Stimulated activated CD4-positive, alpha-beta T cell treated with anti-CD3 and anti-CD28 coated beads, Interleukin-2, amount 100 ng/mL, for 4 hours (primary cell): ENCODE data around the gene RNF212.
"Not testable (repeated sequence)": the region's sequence is repeated elsewhere in the genome, so short reads cannot be mapped to it uniquely, and the experiment has no call there.

ENCODE experiments used
- DNase-seq: peaks from one replicate; pipeline ENCODE4 v3.0.0-alpha.2; 2020; ENCODE audit warnings: low read depth

Gene RNF212

DNA sequence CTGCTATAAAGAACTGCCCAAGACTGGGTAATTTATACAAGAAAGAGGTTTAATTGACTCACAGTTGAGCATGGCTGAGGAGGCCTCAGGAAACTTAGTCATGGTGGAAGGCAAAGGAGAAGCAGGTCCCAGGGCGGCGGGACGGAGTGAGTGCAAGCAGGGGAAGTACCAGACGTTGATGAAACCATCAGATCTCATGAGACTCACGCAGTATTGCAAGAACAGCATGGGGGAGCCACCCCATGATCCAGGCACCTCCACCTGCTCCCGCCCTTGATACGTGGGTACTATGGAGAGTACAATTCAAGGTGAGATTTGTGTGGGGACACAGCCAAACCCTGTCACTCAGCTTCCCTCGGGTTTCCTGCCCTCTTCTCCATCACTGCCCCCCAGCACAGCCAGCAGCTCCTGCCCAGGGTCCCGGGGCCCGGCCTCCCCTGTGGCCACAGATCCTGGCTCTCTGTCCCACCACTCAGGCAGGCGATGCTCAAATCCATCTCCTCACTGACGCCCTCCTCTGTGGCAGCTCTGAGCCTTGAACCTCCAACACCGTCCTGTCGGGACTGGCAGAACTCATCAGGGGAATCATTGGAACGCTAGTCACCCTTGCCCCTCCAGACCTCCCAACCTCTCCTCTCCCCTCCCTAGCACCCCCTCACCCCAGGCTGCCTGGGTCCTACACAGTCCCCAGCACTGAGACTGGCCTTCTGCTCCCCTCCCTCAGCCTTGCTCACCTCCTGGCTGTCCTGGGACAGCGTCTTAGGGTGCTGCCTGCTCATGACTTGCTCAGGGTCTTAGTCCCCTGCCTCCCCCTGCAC, 64.4 kb downstream of the RNF212 start:
- DNase-seq = no peak

DNA sequence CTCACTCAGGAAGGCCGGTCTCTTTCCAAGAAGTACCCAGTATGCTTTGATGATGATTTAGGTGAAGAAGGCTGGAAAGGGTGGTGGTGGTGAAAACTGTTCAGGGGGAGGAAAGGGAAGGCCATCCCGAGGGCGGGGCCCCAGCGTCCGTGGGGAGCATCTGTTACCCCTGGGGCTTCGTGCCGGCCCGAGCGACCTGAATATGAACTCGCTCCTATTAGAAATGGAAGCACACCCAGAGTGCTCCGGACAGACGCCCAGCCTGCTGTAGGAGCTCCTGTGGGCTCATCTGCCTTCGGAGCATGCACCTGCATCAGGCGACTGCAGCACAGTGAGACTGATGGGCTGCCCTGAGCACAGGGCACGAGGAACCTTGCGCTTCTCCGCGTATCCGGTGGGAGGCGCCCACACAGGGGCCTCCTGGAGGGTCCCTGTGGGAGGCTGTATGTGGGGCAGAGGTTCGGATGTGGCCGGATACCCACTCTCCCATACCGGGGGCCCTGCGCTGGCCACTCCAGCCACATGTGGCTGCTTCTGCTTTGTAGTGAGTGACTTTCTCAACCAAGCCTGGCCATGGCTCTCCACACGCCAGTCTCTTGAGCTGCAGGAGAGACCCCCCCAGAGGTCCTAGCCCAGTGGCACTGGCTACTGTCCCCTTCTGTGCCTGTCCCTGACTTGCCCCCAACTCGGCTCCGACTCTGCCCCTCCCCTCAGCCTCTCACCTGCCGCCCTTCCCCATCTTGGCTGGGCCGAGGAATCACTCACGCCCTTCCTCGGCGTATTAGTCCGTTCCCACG, 65.2 kb downstream of the RNF212 start:
- no peak for DNase-seq

DNA sequence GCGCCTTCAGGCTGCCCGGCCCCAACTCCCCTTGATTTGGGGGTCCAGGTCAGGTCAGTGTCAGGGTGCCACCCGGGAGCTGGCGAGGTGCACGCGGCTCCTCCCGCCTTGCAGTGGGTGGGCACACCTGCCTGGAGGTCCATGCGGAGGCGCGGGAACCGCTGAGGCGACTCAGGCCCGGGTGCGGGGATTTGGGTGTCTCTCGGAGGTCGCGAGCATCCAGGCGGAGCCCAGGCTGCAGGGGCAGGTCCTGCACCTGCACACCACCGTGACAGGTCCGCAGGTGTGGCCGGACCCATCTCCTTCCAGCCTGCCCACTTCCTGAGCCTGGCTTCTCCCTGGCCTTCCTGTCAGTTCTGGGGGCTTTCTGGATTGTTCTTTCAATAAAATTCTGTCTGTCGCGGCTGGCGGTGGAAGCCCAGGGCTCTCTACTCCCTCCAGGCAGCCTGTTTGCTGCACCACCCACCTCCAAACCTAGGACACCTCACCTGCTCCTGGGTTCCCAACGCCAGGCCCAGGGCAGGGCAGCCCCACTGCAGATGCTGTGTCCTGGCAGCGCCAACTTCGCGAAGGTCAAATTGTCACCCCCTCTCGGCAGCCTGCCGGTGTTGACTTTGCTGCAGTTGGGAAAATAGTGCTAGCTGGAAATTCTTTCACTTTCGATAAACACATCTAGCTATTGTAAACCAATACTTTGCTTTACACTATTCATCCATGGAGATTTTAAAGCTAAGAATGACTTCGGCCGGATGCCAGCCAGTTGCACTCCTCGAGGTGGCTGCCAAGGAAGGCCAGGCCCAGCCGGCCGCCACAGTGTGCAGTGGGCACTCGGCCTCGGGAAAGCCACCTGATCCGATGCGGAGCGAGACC, 66.0 kb downstream of the RNF212 start:
- DNase-seq = no peak

DNA sequence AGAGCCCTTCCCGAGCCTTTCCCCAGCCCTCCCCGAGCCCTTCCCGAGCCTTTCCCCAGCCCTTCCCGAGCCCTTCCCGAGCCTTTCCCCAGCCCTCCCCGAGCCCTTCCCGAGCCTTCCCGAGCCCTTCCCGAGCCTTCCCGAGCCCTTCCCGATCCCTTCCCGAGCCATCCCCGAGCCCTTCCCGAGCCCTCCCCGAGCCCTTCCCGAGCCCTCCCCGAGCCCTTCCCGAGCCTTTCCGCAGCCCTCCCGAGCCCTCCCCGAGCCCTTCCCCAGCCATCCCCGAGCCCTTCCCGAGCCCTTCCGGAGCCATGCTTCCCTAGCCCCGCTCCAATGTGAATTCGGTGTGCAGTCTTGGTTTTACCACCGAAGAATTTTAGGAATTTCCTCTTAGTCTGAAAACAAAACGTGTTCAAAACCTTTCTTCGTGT, 66.8 kb downstream of the RNF212 start:
- DNase-seq = not testable (repeated sequence)

DNA sequence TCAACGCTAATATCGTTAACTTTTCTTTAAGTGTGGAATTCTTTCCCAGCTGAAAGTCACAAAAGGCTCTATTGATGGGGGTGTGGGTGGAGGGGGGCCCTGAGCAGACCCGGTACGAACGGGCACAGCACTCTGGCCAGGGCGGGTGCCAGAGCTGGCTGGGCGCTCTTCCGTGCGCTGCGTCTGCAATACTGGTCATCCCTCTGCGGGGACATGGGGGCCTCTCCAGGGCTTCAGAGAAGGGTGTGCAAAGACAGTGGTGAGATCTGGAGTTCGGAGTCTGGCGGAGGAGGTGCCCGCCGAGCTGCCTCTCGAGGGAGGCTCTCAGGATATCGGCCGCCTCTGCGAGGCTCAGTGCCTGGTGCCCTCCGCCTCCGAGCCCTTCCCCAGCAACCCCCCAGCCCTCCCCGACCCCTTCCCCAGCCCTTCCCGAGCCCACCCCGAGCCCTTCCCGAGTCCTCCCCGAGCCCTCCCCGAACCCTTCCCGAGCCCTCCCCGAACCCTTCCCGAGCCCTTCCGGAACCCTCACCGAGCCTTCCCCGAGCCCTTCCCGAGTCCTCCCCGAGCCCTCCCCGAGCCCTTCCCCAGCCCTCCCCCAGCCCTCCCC, 67.7 kb downstream of the RNF212 start:
- DNase-seq = no peak

DNA sequence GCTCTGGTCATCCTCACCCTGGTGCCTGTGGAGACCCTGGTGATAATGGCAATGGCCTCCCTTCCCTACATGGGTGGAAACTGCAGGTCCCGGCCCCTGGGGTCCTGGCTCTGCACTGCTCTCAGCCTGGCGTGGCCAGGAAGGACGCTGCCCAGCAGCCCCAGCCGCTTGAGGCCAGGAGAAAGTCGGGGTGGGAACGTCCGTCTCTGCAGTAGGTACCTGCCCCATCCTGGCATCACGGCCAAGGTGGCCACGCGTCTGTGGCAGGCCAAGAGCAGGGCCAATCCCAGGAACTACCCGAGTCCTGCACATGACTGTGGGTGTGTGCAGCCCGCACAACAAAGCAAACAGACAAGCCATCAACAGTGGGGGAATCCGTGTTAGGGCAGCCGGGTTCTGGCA, 68.2 kb downstream of the RNF212 start:
- no peak for DNase-seq

DNA sequence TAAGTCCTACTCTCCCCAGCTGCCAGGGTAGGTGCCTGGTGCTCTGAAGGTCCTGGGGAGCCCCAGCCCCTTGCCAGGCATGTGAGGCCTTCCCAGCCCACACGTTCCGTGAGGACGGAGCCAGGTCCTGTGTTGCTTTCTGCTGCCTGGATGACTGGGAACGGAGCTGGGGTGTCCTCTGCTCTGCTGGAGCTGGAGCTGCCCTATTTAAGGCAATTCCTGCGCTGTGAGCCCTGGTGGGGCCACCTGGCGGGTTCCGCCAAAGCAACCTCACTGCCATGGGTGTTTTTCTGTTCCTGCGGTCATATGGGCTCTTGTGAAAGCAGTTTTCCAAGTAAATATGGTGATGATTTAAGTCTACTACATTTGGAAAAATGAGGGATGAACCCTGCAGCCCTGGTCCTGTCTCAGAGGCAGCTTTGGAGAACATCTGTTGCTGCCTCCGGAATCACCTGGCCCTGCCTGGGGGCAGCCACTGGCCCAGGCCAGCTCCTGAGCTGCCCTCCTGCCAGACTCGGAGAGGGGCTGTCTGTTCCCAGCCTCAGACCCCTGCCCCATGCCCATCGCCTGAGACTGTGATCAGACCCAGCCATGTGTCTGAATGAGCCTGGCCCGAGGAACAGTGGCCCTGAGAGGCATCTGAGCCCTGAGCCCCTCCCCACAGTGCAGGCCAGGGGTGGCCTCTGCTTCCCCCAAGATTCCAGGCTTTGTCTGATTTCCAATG, 68.7 kb downstream of the RNF212 start:
- DNase-seq = no peak

DNA sequence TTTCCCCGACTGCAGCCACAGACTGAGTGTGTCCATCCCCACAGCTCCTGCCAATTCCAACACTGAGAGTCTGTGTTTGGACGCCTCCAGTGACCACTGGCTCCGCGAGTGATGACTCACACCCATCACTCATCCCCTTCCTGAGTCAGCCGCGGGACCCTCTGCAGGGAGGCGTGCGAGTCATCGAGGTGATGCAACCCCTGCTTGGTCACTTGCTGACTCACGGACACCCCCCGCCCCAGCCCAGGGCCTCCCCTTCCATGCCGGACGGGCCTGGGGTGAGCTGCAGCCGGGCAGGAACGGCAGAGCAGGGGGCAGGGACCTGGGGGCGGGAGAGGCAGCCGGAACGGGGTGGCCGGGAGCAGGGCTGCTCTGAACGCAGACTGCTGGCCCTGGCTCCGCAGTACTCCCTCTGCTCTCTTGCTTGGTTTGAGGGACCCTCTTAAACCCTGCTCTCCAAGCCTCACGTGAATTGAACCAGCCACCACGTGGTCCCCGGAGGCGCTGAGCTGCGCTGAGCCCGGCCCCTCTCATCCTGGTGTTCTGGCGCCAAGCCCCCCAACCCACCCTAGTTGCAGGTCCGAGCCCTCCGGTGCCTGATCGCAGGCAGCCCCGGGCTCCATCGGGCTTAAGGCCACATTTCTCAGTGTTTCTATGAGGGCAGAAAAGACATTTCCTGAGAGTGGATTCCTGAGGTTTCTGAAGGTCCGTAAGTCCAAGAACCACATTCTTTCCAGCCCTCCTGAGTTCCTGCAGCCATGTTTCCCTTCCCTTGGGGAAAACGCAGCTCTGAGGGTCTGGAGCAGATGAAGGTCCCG, 69.5 kb downstream of the RNF212 start:
- DNase-seq = no peak

DNA sequence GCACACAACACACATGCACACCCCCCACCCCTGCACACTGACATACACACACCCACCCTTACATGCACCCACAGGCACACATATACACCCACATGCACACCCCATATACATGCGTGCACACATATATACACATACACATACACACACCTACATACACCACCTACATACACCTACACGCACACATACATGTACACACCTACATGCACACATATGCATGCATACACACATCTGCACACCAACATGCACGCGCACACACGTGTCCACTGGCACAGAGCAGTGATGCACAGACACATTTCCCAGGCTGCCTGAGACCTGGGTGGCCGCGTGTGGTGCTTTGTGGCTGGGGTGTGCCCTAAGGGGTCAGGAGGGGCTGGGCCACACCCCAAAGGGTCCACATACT, 70.2 kb downstream of the RNF212 start:
- DNase-seq = no peak

DNA sequence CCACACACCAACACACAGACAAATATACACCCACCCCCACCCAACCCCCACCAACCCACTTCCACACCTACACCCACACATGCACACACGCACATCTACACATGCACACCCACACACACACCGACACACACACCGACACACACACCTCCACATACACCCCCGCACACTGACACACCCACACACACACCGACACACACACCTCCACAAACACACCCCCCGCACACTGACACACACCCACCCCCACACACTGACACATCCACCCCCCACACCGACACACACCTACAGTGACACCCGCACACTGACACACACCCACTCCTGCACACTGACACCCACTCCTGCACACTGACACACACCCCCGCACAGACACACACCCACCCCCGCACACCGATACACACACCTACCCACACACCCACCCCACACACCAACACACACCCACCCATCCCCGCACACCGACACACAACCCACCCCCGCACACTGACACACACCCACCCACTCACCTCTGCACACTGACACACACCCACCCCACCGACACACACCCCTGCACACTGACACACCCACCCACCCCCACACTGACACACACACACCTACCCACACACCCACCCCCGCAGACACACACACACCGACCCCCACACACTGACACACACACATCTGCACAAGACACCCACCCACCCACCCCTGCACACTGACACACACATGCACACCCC, 70.9 kb downstream of the RNF212 start:
- no peak for DNase-seq

DNA sequence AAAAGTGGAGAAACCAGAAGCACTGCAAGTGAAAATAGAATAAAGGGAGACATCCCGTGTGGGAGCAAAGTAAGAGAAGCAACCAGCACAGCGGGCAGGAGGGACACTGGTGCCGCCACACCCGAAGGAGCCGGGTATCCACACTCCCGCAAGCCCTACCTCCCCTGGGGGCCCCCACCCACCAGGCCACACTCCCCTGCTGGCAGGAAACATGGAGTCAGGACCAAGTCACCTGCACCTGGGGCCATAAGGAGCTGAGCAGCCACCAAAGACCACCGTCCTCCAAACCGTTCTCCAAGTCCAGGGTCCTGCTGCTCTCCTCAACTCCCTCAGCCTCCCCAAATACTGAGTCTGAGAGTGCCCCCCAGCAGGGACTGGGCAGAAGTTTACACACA, 71.4 kb downstream of the RNF212 start:
- DNase-seq = no peak

DNA sequence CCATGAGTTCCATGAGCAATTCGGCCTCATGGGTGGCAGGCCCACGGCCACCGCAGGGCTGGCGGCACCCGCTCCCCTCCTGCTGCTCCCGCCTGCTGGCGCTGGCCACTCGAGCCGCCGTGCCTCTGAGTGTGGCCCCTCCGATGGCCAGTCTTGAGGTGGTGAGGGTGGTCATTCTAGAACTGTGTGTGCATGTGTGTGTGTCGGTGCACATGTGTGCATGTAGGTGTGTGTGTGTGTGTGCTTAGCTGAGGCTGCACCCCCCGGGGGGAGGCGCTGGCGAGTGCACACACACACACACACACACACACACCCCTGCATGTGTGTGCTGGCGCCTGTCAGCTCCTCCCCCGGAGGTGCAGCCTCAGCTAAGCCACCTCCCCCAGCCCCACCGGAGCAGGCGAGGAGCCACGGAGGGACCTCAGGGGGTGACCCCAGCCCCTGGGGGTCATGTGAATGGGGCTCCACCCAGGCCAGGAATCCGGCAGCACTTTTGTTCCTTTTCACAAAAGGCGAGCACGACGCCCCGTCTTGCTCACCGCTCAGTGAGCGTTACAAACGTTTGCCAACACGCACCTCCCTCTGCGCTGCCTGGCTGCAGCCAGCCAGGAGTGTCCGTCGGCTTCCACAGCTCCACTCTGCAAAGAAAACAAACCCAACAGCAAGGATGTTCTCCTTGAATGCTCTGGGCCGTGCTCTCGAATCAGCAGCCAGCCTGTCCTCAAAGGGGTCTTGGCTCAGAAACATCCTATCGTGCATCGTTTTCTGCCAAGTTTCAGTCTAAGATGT, 72.0 kb downstream of the RNF212 start:
- no peak for DNase-seq

DNA sequence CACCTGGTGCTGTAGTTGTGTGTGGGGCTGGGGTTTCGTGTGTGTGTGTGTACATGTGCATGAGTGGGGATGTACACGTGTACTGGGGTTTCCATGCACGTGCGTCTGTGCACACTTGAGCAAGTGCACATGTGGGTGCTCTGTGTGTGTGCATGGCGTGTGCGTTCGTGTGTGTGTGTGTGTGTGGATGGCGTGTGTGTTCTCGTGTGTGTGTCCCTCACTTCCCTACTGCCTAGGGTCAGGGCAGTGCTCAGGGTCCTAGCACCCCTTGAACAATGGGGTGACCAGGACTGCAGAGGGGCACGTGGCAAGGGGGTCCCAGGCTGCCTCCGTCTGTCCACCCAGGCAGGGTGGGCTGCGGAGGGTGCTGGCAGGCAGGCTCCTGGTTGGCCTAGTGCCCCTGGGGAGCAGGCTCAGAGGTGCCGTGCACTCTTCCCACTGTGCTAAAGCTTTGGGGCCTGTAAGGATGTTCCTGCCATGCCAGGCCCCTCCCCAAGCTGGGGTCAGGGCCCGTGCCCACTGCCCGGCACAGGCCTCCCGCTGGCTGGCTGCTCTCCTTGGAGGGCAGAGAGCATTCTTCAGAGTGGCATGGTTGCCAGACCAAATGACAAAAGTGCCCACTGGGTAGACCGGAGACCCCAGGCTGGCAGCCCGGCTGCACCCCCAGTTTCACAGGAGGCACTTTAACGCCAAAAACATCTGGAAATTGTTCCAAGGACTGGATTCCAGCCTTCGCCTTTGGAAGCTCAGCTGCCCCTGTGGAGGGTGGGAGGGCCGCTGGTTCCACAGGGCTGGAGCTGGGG, 72.8 kb downstream of the RNF212 start:
- DNase-seq = no peak

DNA sequence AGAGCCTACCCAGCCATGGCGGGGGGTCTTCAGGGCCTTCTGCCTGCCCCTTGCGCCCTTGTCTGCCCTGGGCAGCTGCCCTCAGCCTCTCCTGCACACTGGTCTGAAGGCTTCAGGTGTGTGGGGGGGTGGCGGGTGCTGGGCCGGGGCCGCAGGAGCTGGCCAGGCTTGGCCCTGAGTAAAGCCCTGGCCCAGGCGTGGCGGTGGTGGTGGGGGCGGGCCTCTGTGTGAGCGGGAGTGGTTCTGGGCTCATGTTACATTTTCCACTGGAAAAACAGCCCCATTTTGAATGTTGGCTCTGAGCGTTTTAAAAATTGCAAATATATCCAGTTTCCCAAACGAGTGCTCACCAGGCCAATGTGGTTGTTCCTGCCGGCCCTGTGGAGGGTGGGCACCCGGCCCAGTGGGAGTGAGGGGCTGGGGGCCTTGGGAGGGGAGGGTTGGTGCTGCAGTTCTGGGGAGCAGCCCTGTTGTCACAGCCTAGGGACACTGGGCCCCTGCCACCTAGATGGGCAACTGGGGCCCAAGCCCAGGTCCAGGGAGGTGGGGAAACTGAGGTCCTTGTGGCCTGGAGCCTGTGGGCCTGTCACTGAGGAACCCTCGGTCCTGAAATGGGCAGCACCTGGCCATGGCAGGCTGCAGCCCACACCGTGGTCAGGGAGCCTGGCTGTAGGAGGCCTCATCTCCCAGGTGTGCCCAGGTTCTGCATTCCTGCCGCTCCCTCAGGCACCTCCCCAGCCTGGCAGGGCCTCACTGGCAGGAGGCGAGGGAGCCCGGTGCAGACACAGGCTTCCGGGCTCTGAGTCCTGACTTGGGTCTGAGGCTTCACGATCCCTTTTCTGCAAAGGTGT, 73.6 kb downstream of the RNF212 start:
- DNase-seq = no peak

DNA sequence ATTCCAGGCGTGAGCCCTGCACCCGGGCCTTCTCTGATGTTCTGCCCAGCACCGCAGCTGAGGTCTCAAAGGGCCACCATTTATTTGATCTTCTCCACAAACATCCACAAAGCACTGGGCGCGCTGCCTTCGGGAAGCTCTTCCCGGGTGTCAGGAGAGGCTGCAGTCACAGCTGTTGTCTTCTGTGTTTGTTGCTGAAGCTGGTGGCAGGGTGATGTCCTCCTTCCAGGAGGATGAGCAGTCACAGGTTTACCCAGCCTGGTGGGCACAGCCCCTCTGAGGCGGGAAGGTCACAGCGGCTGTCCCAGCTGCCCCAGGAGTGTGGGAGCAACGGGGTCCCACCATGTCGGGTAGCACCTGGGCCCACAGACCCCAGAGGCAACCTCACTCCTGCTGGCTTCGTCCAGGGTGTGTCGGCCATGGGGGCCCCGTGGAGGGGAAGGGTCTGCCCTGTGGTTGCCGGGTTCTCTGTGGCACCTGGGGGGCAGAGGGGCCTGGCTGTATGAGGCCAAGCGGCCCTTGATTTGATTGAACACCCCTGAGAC, 74.3 kb downstream of the RNF212 start:
- DNase-seq = no peak

DNA sequence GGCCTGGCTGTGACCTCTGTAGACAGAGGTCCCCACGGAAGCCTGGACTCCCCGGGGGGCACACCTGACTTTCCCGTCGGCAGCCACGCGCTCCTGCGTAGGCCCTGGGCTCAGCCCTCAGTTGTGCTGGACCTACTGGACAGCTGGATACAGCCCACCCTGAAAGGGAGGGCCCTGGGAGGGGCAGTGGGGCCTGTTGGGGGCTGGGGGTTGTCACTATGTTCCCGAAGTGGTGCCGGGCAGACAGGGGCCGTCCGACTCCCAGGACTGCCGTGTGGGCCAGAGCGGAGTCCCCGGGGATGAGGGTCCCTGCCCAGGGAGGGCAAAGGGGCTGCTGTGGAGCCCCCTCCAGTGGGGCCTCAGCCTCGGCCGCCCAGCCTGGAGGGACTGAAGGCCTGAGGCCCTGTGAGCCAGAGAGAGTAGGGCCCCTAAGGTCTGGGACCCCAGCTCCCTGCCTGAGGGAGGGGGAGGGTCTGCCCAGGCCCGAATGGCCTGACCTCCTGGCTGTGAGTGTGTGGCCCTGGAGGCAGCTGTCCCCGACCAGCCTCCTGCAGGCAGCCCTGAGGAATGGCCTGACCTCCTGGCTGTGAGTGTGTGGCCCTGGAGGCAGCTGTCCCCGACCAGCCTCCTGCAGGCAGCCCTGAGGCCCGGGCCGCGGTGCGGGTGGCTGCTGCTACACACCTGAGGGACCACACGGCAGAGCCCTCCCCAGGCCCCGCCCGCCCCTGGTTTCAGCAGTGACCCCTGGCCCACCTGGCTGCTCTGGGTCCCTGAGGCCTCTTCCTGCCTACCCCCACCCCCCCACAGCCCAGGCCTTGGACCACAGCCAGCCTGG, 76.2 kb downstream of the RNF212 start:
- no peak for DNase-seq
